Dedifferentiated amniotic fluid mesenchymal stem cell (primary cell): Measurements from ENCODE around the gene FXN.
"Not testable (repeated sequence)": the region's sequence is repeated elsewhere in the genome, so short reads cannot be mapped to it uniquely, and the experiment has no call there.

Source experiments
- DNase-seq: peaks from one replicate; pipeline ENCODE4 v3.0.0-alpha.2; 2016; ENCODE audit errors: extremely low spot score

Gene FXN

GRCh38 chr9:69035438-69036308 is at the start of gene FXN:
FXN (plus strand) TSS chr9:69035752; CDS start chr9:69035783, 31 bp downstream.
- peak; percentile 62 for DNase-seq

GRCh38 chr9:68986949-68987348 is 48.6 kb upstream of the FXN start:
- not testable (repeated sequence) for DNase-seq

- DNase-seq = no peak
These were observed 44.1 kb upstream of the FXN start for GRCh38 chr9:68991457-68991856.

GRCh38 chr9:68995776-68996175 is 39.8 kb upstream of the FXN start:
- no peak for DNase-seq

GRCh38 chr9:68996462-68996861 is 39.1 kb upstream of the FXN start:
- DNase-seq = no peak

GRCh38 chr9:68997666-68998065 is 37.9 kb upstream of the FXN start:
- DNase-seq = no peak

GRCh38 chr9:68998385-68998784 is 37.2 kb upstream of the FXN start:
- DNase-seq = no peak

- DNase-seq = no peak
These were observed 36.7 kb upstream of the FXN start for GRCh38 chr9:68998812-68999211.

GRCh38 chr9:68999393-69000105 is 36.0 kb upstream of the FXN start:
- DNase-seq = peak; percentile 68

GRCh38 chr9:69001921-69002320 is 33.6 kb upstream of the FXN start:
- DNase-seq = no peak

GRCh38 chr9:69003051-69003450 is 32.5 kb upstream of the FXN start:
- DNase-seq = no peak

GRCh38 chr9:69004836-69005235 is 30.7 kb upstream of the FXN start:
- DNase-seq = peak; percentile 77

GRCh38 chr9:69009708-69010107 is 25.8 kb upstream of the FXN start:
- no peak for DNase-seq

GRCh38 chr9:69012696-69013381 is 22.7 kb upstream of the FXN start:
- no peak for DNase-seq

- no peak for DNase-seq
These were observed 22.2 kb upstream of the FXN start for GRCh38 chr9:69013382-69013727.

- DNase-seq = no peak
These were observed 21.5 kb upstream of the FXN start, which contains the start of gene PRKACG for GRCh38 chr9:69014013-69014412. PRKACG (minus strand) TSS chr9:69014113; CDS start chr9:69014092, 21 bp downstream.

GRCh38 chr9:69016191-69017096 is 19.1 kb upstream of the FXN start:
- no peak for DNase-seq

GRCh38 chr9:69018737-69019136 is 16.8 kb upstream of the FXN start:
- DNase-seq = no peak

GRCh38 chr9:69019808-69020207 is 15.7 kb upstream of the FXN start:
- DNase-seq = no peak

- DNase-seq = no peak
These were observed 15.0 kb upstream of the FXN start for GRCh38 chr9:69020301-69021145.
